ENCODE results near the gene PRRX1. TPM values are rescaled to one million over a fixed set of nuclear protein-coding genes. Genes with fewer than 3 reads are reported as not detected.

The PRRX1 gene
- total RNA-seq, 8 experiments from 2014 or later = 0.11 to 93.4 (median 1.00) TPM

DNA sequence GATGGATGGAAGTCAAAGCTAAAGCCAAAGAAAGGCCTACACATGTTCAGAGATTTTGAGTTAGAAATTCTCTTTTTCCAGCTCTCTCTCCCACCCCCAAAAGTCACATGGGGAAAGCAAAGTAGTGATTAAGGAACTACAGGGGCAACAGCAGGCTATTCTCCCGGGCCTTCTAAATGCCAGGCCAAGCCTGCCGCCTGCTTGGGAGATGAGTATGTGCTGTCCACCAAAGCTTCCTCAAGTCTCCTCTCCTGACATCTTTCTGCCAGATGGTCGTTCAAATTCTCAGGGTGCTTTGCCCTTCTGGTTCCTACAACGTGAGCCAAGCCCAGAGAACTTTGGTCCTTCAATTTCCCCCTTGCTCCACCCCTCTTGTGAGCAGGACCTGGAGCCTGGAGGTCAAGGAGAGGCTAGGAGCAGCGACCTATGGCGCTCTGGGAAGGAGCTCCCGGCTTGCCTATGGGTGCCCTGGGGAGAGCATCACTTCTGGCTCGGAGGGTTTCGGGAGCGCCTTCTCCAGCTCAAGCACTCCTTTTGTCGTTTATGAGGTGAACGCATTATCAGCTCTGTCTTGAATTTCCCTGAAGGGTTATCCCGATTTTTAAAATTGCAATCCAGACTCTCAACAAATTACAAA lies 4.4 kb upstream of the PRRX1 start:
- ATAC-seq (replicated peaks in 6 of 8) = no peak
- Histone ChIP-seq H3K4me1 (replicated peaks in 1 of 2) (peaks cover 7 to 27% of the 10 kb centered on the region in 2 donors), H3K4me3 (no peak overlapping the region), H3K27ac (no peak overlapping the region)
- in situ Hi-C loops (cut with MboI; ENCODE audit: low pct_unique_long_range_greater_than_20kb in 2 of 9, low sequenced_read_pairs in 9 of 9, unreplicated experiment in 9 of 9) = loop anchor here in 1 of 9 experiments (10.0 to 25.0 kb wide), 2 partner anchors 105 to 447 kb away; no protein-coding TSS in a partner anchor
- WGBS, 10 experiments = 35 to 90% (median 56%) methylated on average over 2 to 11 of the region's 13 CpGs

DNA sequence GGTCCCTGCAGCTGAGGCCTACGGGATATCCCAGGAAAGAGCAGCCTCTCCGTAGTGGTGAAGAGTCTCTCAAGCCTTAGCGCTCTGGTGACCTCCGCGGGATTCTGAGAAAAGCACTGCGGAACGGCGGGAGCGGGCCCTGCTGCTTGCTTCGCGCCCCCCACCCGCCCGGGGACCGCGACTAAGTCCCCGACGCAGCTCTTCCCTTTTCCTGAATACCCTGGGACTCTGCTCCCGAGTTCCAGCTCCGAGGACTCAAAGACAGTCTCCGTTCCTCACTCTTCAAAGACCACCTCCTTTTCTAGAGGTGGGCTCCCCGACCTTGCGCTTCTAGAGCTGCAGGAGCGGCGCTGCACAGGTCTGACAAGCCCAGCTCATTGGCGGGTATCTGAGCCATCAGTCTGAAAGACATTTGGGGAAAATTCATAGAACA lies 3.6 kb upstream of the PRRX1 start:
- Histone ChIP-seq H3K27ac (no peak overlapping the region), H3K4me3 (no peak overlapping the region), H3K4me1 (replicated peaks in 1 of 2) (peaks cover 7 to 33% of the 10 kb centered on the region in 2 donors)
- in situ Hi-C loops (cut with MboI; ENCODE audit: low pct_unique_long_range_greater_than_20kb in 2 of 9, low sequenced_read_pairs in 9 of 9, unreplicated experiment in 9 of 9) = loop anchor here in 1 of 9 experiments (10.0 to 25.0 kb wide), 2 partner anchors 105 to 448 kb away; no protein-coding TSS in a partner anchor
- WGBS, 10 experiments = 0 to 60% (median 2%) methylated on average over 1 to 10 of the region's 25 CpGs; no CpG with 5 or more reads in 5 of the 10 experiments
- ATAC-seq (replicated peaks in 6 of 8) = no peak

DNA sequence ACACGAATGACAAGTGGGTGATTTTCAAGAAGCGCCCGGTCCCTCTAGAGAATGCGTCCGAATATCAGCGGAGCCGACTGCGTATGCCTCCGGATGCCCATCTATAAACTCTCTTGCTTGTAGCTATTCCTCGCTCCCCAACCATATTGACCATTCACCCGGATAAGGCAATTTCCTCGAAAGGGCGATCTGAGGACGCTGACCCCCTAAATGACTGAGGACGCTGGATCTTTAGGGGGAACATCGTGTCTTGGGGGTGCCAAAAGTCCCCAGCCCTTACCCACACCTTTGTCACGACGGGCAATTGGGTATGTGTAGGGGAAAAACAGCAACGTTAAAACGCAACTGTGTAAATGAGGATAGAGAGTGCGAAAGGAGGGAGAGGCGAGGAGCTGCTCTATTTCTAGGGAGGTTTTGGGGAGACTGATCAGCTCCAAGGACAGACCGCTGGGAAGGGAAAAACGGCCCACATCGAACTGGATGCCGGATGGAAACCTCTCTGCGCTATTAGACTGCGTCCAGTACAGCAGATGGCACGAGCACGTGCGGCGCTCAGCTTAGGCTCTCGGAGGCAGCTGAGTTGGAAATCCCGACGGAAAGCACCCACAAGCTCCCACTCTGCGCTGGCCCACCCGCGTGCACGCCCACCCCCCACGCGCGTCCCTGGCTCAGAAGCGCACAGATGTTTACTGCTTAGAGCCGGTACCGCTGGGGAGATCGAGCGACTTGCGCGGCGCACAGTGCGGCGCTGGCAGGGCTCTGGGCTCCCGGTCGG lies 2.9 kb upstream of the PRRX1 start:
- Histone ChIP-seq H3K4me1 (replicated peaks in 1 of 2) (peaks cover 7 to 33% of the 10 kb centered on the region in 2 donors), H3K27ac (no peak overlapping the region), H3K4me3 (peak overlapping the region in 3 of 5 donors; percentile 10 to 21 (median 11))
- WGBS, 10 experiments = 0 to 93% (median 4%) methylated on average over 1 to 37 of the region's 54 CpGs
- peak in 6 of 8 experiments; percentile 1 to 42 (median 32) for ATAC-seq (replicated peaks in 6 of 8)
- in situ Hi-C loops (cut with MboI; ENCODE audit: low pct_unique_long_range_greater_than_20kb in 2 of 9, low sequenced_read_pairs in 9 of 9, unreplicated experiment in 9 of 9) = loop anchor here in 1 of 9 experiments (10.0 to 25.0 kb wide), 2 partner anchors 106 to 449 kb away; no protein-coding TSS in a partner anchor

DNA sequence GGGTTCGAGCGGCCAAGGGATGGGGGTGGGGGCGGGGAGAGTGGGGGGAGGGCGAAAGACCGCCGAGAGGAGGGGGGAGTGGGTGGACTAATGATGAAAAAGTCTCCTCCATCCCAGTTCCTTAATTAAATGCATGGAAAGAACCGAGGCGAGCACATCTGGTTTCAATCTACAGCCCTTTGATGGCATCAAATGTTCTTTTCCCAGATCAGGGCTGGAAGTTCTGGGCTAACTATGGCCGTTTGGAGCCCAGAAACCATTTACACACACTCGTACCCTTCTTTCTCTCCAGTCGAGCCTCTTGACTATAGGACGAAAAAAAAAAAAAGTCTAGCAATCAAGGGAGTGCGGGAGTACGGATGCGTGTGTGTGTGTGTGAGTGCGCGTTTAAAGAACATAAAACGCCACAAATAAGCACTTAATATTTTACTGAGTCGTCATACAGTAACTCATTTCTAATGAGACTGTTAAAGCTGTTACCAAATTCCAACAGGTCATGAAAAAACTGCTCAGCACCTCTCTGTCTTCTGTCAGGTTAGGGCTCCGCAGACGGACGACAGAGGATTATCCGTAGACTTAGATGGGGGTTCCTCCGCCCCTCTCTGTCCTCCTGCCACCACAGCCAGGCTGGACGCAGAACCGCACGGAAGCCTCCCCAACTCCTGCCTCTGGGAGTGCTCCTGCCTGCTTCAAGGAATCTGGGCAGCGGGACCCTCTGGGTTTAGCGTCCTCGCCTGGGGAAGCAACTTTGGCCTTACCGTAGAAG lies 2.1 kb upstream of the PRRX1 start:
- ATAC-seq (replicated peaks in 6 of 8) = peak in 3 of 8 experiments; percentile 6 to 11 (median 8)
- peaks cover 7 to 33% of the 10 kb centered on the region in 2 donors for H3K4me1 ChIP-seq (replicated peaks in 1 of 2)
- peak overlapping the region in 2 of 5 donors; percentile 11 to 21 for H3K4me3 ChIP-seq
- in situ Hi-C loops (cut with MboI; ENCODE audit: low pct_unique_long_range_greater_than_20kb in 2 of 9, low sequenced_read_pairs in 9 of 9, unreplicated experiment in 9 of 9) = loop anchor here in 1 of 9 experiments (10.0 to 25.0 kb wide), 2 partner anchors 107 to 450 kb away; no protein-coding TSS in a partner anchor
- WGBS, 10 experiments = 0 to 3% (median 0%) methylated on average over 2 to 14 of the region's 31 CpGs; no CpG with 5 or more reads in 2 of the 10 experiments
- no peak overlapping the region for H3K27ac ChIP-seq

DNA sequence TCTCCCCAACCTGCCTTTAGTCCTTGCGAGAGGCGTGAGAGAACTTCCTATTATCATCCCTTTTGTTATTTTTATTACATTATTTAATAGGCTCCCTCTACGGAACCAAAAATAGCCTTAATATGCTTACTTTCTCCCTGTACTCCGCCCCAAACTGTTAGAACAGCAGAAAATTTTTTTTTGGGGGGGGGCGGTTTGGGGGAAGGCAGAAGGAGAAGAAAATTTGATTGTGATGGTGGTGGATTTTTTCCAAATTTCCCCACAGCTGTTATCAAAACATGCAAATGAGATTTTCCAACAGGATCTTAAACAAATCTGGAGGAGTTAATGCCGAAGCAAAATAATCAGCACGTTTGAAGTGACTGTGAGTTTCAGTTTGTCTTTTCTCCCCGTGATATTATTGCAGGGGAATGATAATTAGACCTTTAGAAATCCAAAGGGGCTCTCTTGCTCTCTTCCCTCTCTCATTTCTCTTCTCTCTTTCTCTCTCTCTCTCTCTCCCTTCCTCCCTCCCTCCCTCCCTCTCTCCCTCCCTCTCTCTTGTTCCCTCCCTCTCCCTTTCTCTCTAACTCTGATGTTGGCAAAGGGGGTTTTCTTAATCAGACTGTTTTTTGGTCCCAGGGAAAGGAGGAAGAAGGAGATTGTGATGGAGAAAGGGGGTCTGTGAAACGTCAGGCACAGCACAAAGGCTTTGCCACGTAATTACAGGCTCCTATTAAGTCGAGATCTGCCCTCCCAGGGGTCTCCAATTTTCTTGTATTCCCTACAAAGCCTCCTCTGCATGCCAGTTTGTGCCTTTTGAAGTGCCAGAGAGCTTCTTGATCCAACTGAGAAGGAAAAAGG lies 1.1 kb upstream of the PRRX1 start:
- Histone ChIP-seq H3K4me1 (replicated peaks in 1 of 2) (peaks cover 7 to 33% of the 10 kb centered on the region in 2 donors), H3K27ac (no peak overlapping the region), H3K4me3 (no peak overlapping the region)
- in situ Hi-C loops (cut with MboI; ENCODE audit: low pct_unique_long_range_greater_than_20kb in 2 of 9, low sequenced_read_pairs in 9 of 9, unreplicated experiment in 9 of 9) = loop anchor here in 1 of 9 experiments (10.0 to 25.0 kb wide), 2 partner anchors 108 to 450 kb away; no protein-coding TSS in a partner anchor
- WGBS, 10 experiments = 0 to 11% (median 2%) methylated on average over 3 to 11 of the region's 11 CpGs
- ATAC-seq (replicated peaks in 6 of 8) = no peak

DNA sequence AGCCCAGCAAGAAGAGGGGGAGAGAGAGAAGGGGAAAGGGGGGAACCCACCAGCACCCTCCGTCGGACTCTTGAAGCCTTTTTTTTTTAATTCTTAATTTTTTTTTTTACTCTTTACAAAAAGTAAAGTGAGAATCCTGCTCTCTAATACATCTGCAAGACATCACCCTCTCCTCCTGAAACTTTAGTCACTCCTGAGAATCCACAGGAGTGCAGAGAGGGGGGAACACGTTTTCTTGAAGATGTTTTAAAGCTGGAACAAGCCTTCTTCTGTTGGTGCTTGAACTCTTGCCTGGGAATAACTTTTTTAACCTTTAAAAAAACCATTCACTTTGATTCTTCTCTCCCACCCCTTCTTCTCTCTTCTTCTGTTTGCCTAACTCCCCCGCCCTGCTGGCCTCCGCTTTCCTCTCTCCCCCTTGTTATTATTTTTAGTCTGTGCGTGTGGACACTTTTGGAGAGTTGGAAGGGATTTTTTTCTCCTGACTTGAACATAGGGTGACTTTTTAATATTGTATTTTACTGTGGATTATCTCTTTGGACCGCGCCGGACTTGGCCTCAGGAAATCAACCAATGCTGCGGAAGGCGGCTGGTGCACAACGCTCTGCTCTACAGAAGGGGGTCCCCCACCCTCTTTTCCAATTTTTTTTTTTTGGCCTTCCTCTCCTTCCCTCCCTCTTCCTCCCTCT lies 383 bp upstream of the PRRX1 start:
- H3K27ac ChIP-seq = no peak overlapping the region
- no peak for ATAC-seq (replicated peaks in 6 of 8)

DNA sequence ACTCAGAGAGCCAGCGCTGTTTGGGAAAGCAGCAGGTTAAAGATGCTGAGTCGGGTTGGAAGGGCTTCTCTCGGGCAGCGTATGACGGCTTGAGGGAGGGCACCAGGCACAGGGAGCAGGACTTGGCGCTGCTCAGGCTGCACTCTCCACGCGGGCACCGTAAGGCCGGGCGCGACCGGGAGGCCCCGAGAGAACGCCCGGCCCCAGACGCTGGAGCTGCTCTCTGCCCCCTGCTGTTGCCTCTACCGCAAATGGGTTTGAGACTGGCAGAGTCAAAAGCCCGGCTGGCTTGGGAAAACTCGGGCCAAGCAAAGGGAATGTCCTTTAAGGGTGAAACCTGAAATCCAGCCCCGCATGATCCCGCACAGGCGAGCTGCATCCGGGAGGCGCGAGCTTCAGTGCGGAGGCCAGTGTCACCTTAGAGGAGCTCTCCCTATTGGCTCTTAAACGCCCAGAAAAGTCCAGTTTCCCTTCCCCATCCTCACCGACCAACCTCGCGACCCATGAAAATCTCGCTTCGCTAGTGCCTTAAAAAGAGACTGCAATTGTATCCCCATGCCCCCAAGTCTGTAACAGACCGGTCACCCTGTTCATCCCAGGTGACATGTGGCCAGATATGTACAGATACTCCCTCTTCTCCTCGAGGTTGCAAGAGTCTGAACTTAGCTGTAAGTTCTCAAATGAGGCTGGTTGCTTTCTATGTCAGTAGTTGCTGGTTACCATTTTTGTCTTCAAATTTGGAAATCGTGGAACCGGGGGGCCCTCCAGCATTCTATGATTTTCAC lies 1.1 kb downstream of the PRRX1 start:
- in situ Hi-C loops (cut with MboI; ENCODE audit: low pct_unique_long_range_greater_than_20kb in 2 of 9, low sequenced_read_pairs in 9 of 9, unreplicated experiment in 9 of 9) = loop anchor here in 1 of 9 experiments (10.0 to 25.0 kb wide), 2 partner anchors 110 to 453 kb away; no protein-coding TSS in a partner anchor
- ATAC-seq (replicated peaks in 6 of 8) = peak; percentile 49 to 78 (median 76)
- Histone ChIP-seq H3K4me3 (peak overlapping the region; percentile 18 to 41 (median 28)), H3K4me1 (replicated peaks in 1 of 2) (peaks cover 10 to 39% of the 10 kb centered on the region in 2 donors), H3K27ac (no peak overlapping the region)
- WGBS, 10 experiments = 0 to 21% (median 10%) methylated on average over 1 to 27 of the region's 37 CpGs; no CpG with 5 or more reads in 3 of the 10 experiments

More for the DNA sequence above, 383 bp upstream of the PRRX1 start:
- Histone ChIP-seq H3K4me3 (peak overlapping the region in 3 of 5 donors; percentile 28 to 41 (median 39)), H3K4me1 (replicated peaks in 1 of 2) (peaks cover 9 to 36% of the 10 kb centered on the region in 2 donors)
- 0 to 19% (median 5%) methylated on average over 2 to 10 of the region's 12 CpGs; no CpG with 5 or more reads in 1 of the 10 experiments for WGBS, 10 experiments
- in situ Hi-C loops (cut with MboI; ENCODE audit: low pct_unique_long_range_greater_than_20kb in 2 of 9, low sequenced_read_pairs in 9 of 9, unreplicated experiment in 9 of 9) = loop anchor here in 1 of 9 experiments (10.0 to 25.0 kb wide), 2 partner anchors 109 to 451 kb away; no protein-coding TSS in a partner anchor

DNA sequence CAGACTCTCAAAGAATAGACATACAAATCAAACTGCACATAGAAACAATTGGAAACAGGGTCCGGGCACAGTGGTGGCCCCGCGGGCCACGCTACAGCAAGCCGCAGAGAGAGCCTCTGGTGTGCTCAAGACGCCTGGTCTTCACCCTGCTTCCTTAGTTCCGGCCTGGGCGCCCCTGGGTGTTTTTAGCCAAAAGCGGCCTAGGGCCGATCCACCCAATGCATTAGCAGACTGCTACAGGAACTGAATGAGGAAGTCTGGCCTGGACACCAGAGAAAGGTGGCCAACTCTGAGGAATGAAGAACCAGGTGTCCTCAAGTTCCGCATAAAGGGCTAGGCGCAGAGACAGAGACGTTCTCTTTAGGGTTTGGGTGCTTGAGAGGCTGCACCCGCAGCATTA lies 1.7 kb downstream of the PRRX1 start:
- no peak for ATAC-seq (replicated peaks in 6 of 8)
- 0 to 57% (median 38%) methylated on average over 1 to 14 of the region's 14 CpGs; no CpG with 5 or more reads in 4 of the 10 experiments for WGBS, 10 experiments
- peaks cover 10 to 36% of the 10 kb centered on the region in 2 donors for H3K4me1 ChIP-seq (replicated peaks in 1 of 2)
- in situ Hi-C loops (cut with MboI; ENCODE audit: low pct_unique_long_range_greater_than_20kb in 2 of 9, low sequenced_read_pairs in 9 of 9, unreplicated experiment in 9 of 9) = loop anchor here in 1 of 9 experiments (10.0 to 25.0 kb wide), 2 partner anchors 111 to 453 kb away; no protein-coding TSS in a partner anchor
- no peak overlapping the region for H3K4me3 ChIP-seq
- no peak overlapping the region for H3K27ac ChIP-seq

DNA sequence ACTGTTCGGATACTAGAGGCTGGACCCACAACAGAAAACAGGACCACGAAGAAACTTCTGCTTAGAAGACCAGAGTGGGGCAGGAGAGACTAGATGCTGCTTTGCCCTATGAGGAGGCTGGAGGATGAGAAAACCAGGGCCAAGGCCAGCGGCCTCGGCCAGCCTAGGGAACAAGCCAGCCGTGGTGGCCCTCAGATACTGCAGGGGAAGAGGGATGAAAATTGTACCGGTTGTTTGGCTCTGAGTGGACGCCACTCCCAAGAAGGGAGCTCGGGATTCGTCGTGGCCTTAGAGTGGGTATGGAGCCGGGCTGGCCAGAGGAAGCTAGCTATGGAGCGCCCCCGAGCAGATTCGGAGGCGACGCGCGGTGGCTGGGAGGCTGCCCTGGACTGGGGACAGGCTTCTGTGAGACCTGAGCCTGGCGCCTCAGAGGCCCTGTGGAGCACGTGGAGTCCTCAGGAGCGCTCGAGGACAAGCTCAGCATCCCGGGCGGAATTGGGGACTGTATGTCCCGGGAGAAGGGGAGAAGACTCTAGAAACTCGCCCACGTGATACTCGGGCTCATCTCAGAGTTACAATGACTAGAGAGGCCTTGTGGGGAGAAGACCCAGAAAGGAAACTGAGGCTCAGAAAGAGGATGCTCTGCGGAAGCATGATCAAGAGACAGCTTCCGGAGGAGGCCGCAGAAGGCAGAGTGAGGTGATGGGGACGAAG lies 2.8 kb downstream of the PRRX1 start:
- Histone ChIP-seq H3K4me3 (no peak overlapping the region), H3K27ac (no peak overlapping the region), H3K4me1 (replicated peaks in 1 of 2) (peaks cover 7 to 26% of the 10 kb centered on the region in 2 donors)
- ATAC-seq (replicated peaks in 6 of 8) = no peak
- in situ Hi-C loops (cut with MboI; ENCODE audit: low pct_unique_long_range_greater_than_20kb in 2 of 9, low sequenced_read_pairs in 9 of 9, unreplicated experiment in 9 of 9) = loop anchor here in 1 of 9 experiments (10.0 to 25.0 kb wide), 2 partner anchors 112 to 454 kb away; no protein-coding TSS in a partner anchor
- WGBS, 10 experiments = 2 to 63% (median 39%) methylated on average over 2 to 25 of the region's 32 CpGs; no CpG with 5 or more reads in 2 of the 10 experiments
